Fibroblast of lung (primary cell): ENCODE results near the gene CYLD.

ENCODE experiments used
- EZH2 ChIP-seq: IDR thresholded peaks from 2 replicates; pipeline ENCODE4 v1.5.1; 2012; ENCODE audit warnings: low read length, control low read depth, mild to moderate bottlenecking; ENCODE audit errors: missing control alignments
- TF ChIP-seq, protein P1 (sequence below), 2 donors: IDR thresholded peaks in 1 of 2; conservative IDR thresholded peaks in 1 of 2; 1 replicate in 1 of 2; 2 replicates in 1 of 2; pipeline ENCODE4 v1.5.1; 2011 to 2012; ENCODE audit warnings: low read length in 2 of 2, control low read depth in 1 of 2, inconsistent platforms in 1 of 2, low read depth in 1 of 2, mild to moderate bottlenecking in 1 of 2

DNA sequence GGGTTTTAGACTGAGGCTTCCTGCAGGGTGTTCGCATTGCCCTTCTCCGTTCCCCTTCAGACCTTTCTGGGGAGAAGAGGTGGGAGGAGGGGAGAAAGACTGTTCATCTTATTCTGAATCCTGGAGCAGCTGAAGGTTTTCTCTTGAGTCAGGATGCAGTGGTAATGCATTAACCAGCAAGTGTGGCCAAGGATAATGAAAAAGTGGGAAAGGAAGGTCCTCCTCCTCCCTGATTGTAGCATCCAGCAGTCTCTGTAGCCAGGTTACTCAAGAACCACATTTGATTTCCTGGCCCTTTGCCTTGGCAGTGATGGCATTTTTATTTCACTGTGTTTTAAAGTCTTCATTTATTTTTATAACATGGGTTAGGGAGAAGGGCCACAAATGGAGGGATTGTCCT lies 59.1 kb downstream of the CYLD start:
- TF ChIP-seq, protein P1, sequence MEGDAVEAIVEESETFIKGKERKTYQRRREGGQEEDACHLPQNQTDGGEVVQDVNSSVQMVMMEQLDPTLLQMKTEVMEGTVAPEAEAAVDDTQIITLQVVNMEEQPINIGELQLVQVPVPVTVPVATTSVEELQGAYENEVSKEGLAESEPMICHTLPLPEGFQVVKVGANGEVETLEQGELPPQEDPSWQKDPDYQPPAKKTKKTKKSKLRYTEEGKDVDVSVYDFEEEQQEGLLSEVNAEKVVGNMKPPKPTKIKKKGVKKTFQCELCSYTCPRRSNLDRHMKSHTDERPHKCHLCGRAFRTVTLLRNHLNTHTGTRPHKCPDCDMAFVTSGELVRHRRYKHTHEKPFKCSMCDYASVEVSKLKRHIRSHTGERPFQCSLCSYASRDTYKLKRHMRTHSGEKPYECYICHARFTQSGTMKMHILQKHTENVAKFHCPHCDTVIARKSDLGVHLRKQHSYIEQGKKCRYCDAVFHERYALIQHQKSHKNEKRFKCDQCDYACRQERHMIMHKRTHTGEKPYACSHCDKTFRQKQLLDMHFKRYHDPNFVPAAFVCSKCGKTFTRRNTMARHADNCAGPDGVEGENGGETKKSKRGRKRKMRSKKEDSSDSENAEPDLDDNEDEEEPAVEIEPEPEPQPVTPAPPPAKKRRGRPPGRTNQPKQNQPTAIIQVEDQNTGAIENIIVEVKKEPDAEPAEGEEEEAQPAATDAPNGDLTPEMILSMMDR (conservative IDR thresholded peaks at IDR 0.05 in 1 of 2, IDR thresholded peaks at IDR 0.05 in 1 of 2; ENCODE audit: low read depth in 1 of 2, low read length in 2 of 2) = no peak
- TF ChIP-seq EZH2 = no peak
